HUDEP-2 (cell line): Measurements from ENCODE around the gene NUDT21.
"Not testable (repeated sequence)": the region's sequence is repeated elsewhere in the genome, so short reads cannot be mapped to it uniquely, and the experiment has no call there.

Experiments used
- DNase-seq, 76 experiments: peaks; one replicate each; lab custom pipeline; 2025; ENCODE audit not compliant: unreplicated experiment in 76 of 76; lab: John Stamatoyannopoulos, UW

NUDT21 gene

DNA sequence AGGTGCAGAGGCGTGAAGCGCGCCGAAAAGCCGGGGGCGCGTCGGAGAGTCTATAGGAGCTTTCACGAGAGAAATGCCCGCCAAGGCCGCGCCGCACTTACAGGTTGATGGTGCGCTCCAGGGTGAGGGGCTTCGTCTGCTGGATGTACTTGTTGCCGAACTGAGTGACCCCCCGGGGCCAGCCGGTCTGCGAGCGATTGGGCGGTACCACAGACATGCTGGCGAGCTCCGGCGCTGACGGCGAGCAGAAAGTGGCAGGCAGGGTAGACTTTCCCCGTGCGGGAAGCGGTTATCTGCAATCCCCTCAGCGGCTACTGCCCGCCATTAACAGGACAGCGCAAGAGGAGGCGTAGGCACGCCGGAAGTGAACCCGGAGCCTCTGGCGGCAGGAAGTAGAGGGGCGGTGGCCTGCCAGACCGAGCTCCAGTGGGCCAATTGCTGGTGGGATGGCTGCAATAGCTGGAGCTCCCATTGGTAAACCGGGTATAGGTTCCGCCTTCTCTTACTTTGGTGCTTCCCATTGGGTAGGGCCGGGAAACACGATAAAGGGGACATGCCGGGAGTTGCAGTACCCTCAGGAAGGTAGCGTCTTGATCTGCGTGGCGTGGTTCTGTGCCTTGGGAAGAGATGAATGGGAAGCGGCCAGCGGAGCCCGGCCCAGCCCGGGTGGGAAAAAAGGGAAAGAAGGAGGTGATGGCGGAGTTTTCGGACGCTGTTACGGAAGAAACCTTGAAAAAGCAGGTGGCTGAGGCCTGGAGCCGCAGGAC is at the start of gene NUDT21, which contains the start of gene OGFOD1:
Gene NUDT21 (minus strand): TSS at position 347 of the 767 bp plus-strand sequence. CDS start 130 bp downstream, at position 217.
Gene OGFOD1 (plus strand): TSS at position 569 of the 767 bp plus-strand sequence. CDS start 59 bp downstream, at position 628.
- peak in 75 of 76 experiments; percentile 32 to 96 (median 90) for DNase-seq

DNA sequence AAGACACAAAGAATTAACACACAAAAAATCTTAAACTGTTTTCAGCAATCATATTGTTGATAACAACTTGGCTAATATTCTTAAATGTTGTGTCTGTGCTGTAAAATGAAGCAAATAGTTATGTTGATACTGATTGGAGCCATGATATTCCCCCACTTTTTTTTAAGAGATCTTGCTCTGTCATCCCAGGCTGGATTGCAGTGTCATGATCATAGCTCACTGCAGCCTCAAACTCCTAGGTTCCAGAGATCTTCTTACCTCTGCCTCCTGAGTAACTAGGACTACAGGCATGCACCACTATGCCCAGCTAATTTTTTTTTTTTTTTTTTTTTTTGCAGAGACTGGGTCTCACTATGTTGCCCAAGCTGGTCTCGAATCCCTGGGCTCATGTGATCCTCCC is 42.7 kb upstream of the NUDT21 start:
- no peak for DNase-seq

- DNase-seq, result no peak
Measured at GRCh38 chr16:56493126-56493525, 42.0 kb upstream of the NUDT21 start.

- DNase-seq, result no peak
Measured at GRCh38 chr16:56491657-56492261, 40.6 kb upstream of the NUDT21 start.

DNA sequence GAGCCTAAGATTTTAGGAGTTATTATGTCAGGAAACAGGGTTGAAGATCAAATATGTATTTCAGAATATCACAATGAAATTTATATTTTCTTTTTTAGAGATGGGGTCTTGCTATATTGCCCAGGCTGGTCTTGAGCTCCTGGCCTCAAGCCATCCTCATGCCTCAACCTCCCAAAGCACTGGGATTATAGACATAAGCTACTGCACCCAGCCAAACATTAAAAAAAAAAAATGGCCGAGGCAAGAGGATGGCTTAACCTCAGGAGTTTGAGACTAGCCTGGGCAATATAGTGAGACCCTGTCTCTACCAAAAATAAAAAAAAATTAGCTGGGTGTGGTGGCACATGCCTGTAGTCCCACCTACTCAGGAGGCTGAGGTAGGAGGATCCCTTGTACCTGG is 37.7 kb upstream of the NUDT21 start:
- DNase-seq, result not testable (repeated sequence)

GRCh38 chr16:56488035-56488434 is 36.9 kb upstream of the NUDT21 start:
- no peak for DNase-seq

- DNase-seq, result no peak
Measured at GRCh38 chr16:56483394-56483793, 32.3 kb upstream of the NUDT21 start.

DNA sequence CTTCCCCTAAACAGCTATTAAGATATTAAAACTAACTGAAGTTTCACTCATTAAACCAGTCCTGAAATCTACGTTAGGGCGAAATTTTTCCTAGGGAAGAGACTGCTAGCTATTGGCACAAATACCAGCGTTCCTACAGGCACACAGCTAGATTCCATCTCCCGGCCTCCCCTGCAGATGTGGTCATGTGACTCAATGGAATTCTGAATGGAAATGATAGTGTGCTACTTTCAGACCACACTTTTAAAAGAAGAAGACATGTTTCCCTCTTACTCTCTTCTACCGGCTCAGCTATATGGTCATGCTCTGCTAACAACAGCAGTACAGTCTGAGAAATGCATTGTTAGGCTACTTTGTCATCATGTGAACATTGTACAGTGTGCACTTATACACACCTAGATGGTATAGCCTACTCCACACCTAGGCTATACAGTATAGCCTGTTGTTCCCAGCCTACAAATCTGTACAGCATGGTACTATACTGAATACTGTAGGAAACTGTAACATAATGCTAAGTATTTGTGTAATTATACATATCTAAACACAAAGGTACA is 31.6 kb upstream of the NUDT21 start:
- DNase-seq, result no peak

DNA sequence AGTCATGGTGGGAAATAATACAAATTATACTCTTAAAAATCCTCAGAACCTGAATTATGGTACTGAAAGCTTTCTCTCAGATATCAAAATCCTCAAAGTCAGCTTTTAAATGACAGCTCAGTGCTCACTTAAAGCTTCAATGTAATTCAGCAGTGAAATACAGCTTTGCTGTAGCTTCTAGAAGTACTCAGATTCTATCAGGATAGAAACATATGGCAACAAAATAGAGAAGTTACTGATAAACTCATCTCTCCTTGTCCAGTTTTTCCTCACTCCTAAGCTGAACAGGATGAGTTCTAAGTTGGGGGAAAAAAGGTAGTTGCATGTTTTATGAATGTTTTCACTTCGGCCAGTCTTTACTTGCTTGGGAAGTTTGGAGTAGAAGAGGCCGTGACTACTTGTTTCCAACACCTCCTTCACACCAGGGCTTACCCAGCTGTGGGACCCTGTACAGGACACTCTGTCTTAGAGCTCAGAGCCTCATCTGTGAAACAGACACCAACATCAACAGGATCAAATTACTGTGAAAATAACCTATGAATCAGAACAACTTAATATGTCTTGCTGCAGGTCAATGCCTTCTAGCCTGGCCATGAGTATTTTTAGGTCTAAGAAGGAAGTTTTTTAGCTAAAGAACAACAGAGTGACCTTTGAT is 30.5 kb upstream of the NUDT21 start:
- no peak for DNase-seq

DNA sequence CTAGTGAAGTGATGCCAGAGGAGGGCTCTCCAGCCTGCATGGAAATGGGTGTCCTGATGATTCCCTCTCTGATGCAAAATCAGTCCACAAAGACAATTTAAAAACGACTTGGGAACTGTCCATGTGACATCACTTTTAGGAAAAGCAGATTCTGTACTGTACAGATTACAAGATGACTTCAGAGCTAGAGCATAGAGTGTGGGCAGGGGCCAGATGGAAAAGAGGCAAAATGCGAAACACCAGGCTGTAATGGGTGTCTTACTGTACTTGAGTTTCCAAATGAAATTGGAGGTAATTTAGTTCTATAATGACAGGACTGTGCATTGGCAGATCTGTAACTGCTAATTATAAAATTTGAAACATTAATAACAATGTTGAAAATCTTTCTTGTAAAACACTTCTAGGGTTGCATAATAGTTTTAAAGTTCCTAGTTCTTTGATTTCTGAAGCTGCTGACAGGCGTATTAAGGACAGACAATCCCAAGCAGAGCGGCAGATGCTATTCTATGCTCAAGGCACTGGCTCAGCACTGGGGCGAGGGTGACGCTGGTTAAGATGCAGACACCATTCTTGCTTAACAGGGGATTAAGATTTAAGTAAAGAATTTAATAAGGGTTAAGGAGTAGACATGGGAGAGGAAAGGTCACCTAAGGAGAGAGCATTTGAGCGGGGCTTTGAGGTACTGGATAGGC is 29.8 kb upstream of the NUDT21 start:
- DNase-seq, result no peak

GRCh38 chr16:56479469-56479868 is 28.3 kb upstream of the NUDT21 start:
- no peak for DNase-seq

- no peak for DNase-seq
Measured at GRCh38 chr16:56478281-56479049, 27.3 kb upstream of the NUDT21 start.

GRCh38 chr16:56477096-56477878 is 26.2 kb upstream of the NUDT21 start:
- DNase-seq, result peak in 2 of 76 experiments; percentile 4

DNA sequence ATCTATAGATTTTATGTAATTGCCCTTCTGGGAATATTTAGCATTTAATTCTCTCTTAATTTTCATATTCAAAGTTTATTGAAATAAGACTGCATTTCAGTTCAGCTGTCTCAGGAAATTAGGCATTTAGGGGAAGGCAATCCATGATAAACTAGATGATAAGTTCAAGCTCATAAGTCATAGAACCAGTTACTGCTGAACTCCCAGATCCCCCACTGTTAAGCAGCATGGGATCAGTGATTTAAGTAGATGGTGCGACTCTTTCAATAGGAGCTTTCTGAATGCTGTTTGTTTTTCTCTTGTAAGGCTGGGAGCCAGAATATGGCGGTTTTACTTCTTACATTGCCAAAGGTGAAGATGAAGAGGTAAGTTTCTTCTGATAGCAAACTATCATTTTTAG is 24.1 kb upstream of the NUDT21 start:
- no peak for DNase-seq

- DNase-seq, result no peak
Measured at GRCh38 chr16:56470666-56471065, 19.5 kb upstream of the NUDT21 start.

GRCh38 chr16:56470232-56470631 is 19.1 kb upstream of the NUDT21 start:
- no peak for DNase-seq

GRCh38 chr16:56469748-56470147 is 18.6 kb upstream of the NUDT21 start:
- no peak for DNase-seq

GRCh38 chr16:56468800-56469199 is 17.7 kb upstream of the NUDT21 start:
- DNase-seq, result no peak

DNA sequence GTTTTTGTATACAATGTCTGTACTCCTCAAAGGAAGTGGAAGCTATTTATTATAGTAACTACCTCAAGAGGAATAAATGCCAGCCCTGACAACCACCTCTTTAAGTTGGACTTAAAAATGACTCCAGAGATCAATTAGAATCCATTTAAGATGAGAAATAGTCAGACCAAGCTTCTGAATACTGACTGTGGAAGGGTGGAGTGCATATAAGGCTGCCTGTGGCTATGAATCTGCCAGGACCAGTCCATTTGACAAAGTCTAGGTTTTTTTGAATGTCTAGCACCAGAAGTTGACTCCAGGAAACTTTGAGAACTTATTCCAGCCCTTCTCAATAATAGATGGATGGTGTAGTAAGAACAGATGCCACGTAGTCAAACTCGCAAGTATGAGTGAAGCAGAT is 15.2 kb upstream of the NUDT21 start:
- no peak for DNase-seq
